ENCODE measurements around the gene NDNF. TPM values are rescaled to one million over a fixed set of nuclear protein-coding genes. Genes with fewer than 3 reads are reported as not detected.
A peak's percentile ranks its signal among the peaks of the same experiment; 100 is the strongest.

The NDNF gene
- total RNA-seq, 2 experiments from 2014 or later = 0.08 TPM; not detected in 1

GRCh38 chr4:121094297-121094966 lies 22.1 kb upstream of the NDNF start:
- Mint-ChIP-seq H3K36me3 (ENCODE audit: low read depth) (no peaks in the 10 kb centered on the region), H3K4me3 (no peak overlapping the region), H3K27me3 (ENCODE audit: low read depth) (no peaks in the 10 kb centered on the region), H3K4me1 (ENCODE audit: low read depth) (no peaks in the 10 kb centered on the region), H3K27ac (no peak overlapping the region), H3K9me3 (ENCODE audit: insufficient read depth) (no peaks in the 10 kb centered on the region)
- ChIA-PET POLR2A (no interaction called here), CTCF (interaction anchor here (0.8 kb wide), 1 partner anchor 9 kb away, joined by 3 read pairs; no protein-coding TSS in a partner anchor)
- ATAC-seq (no peak), DNase-seq (no peak)

- Mint-ChIP-seq H3K4me3 (no peak overlapping the region), H3K27me3 (ENCODE audit: low read depth) (no peaks in the 10 kb centered on the region), H3K27ac (no peak overlapping the region), H3K36me3 (ENCODE audit: low read depth) (no peaks in the 10 kb centered on the region), H3K4me1 (ENCODE audit: low read depth) (no peaks in the 10 kb centered on the region), H3K9me3 (ENCODE audit: insufficient read depth) (no peaks in the 10 kb centered on the region)
- ATAC-seq (no peak), DNase-seq (no peak)
- POLR2A ChIA-PET = no interaction called here
- CTCF ChIA-PET = interaction anchor here (0.6 kb wide), 1 partner anchor 90 kb away, joined by 3 read pairs; no protein-coding TSS in a partner anchor
Observed at GRCh38 chr4:121093261-121093660, 20.9 kb upstream of the NDNF start.

GRCh38 chr4:121091941-121092340 lies 19.6 kb upstream of the NDNF start:
- H3K27ac Mint-ChIP-seq = no peak overlapping the region
- H3K4me1 Mint-ChIP-seq (ENCODE audit: low read depth) = no peaks in the 10 kb centered on the region
- H3K9me3 Mint-ChIP-seq (ENCODE audit: insufficient read depth) = no peaks in the 10 kb centered on the region
- ATAC-seq (no peak), DNase-seq (no peak)
- H3K27me3 Mint-ChIP-seq (ENCODE audit: low read depth) = peaks cover 2% of the 10 kb centered on the region
- POLR2A ChIA-PET = no interaction called here
- H3K36me3 Mint-ChIP-seq (ENCODE audit: low read depth) = no peaks in the 10 kb centered on the region
- CTCF ChIA-PET = interaction anchor here (1.2 to 1.6 kb wide), 2 partner anchors 9 to 42 kb away, joined by 3 to 6 read pairs; no protein-coding TSS in a partner anchor
- no peak overlapping the region for H3K4me3 Mint-ChIP-seq

- peaks cover 8% of the 10 kb centered on the region for H3K9me3 Mint-ChIP-seq (ENCODE audit: insufficient read depth)
- no peaks in the 10 kb centered on the region for H3K36me3 Mint-ChIP-seq (ENCODE audit: low read depth)
- peaks cover 2% of the 10 kb centered on the region for H3K27me3 Mint-ChIP-seq (ENCODE audit: low read depth)
- no peak overlapping the region for H3K4me3 Mint-ChIP-seq
- CTCF ChIA-PET = no interaction called here
- H3K27ac Mint-ChIP-seq = no peak overlapping the region
- POLR2A ChIA-PET = no interaction called here
- ATAC-seq (no peak), DNase-seq (no peak)
- no peaks in the 10 kb centered on the region for H3K4me1 Mint-ChIP-seq (ENCODE audit: low read depth)
Observed at GRCh38 chr4:121088867-121089266, 16.5 kb upstream of the NDNF start.

- DNase-seq (no peak), ATAC-seq (no peak)
- peaks cover 16% of the 10 kb centered on the region for H3K27me3 Mint-ChIP-seq (ENCODE audit: low read depth)
- ChIA-PET POLR2A (no interaction called here), CTCF (no interaction called here)
- H3K27ac Mint-ChIP-seq = no peak overlapping the region
- peaks cover 4% of the 10 kb centered on the region for H3K4me1 Mint-ChIP-seq (ENCODE audit: low read depth)
- no peaks in the 10 kb centered on the region for H3K36me3 Mint-ChIP-seq (ENCODE audit: low read depth)
- H3K9me3 Mint-ChIP-seq (ENCODE audit: insufficient read depth) = no peaks in the 10 kb centered on the region
- H3K4me3 Mint-ChIP-seq = no peak overlapping the region
Observed at GRCh38 chr4:121079376-121079775, 7.0 kb upstream of the NDNF start.

GRCh38 chr4:121077496-121077895 lies 5.2 kb upstream of the NDNF start:
- H3K27ac Mint-ChIP-seq = no peak overlapping the region
- H3K4me3 Mint-ChIP-seq = no peak overlapping the region
- DNase-seq (no peak), ATAC-seq (no peak)
- ChIA-PET POLR2A (no interaction called here), CTCF (no interaction called here)
- peaks cover 10% of the 10 kb centered on the region for H3K4me1 Mint-ChIP-seq (ENCODE audit: low read depth)
- no peaks in the 10 kb centered on the region for H3K36me3 Mint-ChIP-seq (ENCODE audit: low read depth)
- H3K27me3 Mint-ChIP-seq (ENCODE audit: low read depth) = peaks cover 32% of the 10 kb centered on the region
- H3K9me3 Mint-ChIP-seq (ENCODE audit: insufficient read depth) = no peaks in the 10 kb centered on the region

GRCh38 chr4:121076416-121076815 lies 4.1 kb upstream of the NDNF start:
- H3K27me3 Mint-ChIP-seq (ENCODE audit: low read depth) = peaks cover 35% of the 10 kb centered on the region
- ATAC-seq (no peak), DNase-seq (no peak)
- H3K4me3 Mint-ChIP-seq = no peak overlapping the region
- H3K9me3 Mint-ChIP-seq (ENCODE audit: insufficient read depth) = no peaks in the 10 kb centered on the region
- peaks cover 16% of the 10 kb centered on the region for H3K4me1 Mint-ChIP-seq (ENCODE audit: low read depth)
- H3K27ac Mint-ChIP-seq = no peak overlapping the region
- H3K36me3 Mint-ChIP-seq (ENCODE audit: low read depth) = no peaks in the 10 kb centered on the region
- POLR2A ChIA-PET = no interaction called here
- CTCF ChIA-PET = interaction anchor here (1.4 kb wide), 1 partner anchor 50 kb away, joined by 3 read pairs; no protein-coding TSS in a partner anchor

- Mint-ChIP-seq H3K9me3 (ENCODE audit: insufficient read depth) (no peaks in the 10 kb centered on the region), H3K27me3 (ENCODE audit: low read depth) (peaks cover 49% of the 10 kb centered on the region), H3K4me1 (ENCODE audit: low read depth) (peaks cover 28% of the 10 kb centered on the region), H3K36me3 (ENCODE audit: low read depth) (no peaks in the 10 kb centered on the region), H3K4me3 (no peak overlapping the region), H3K27ac (no peak overlapping the region)
- no peak for ATAC-seq
- DNase-seq = no peak
- CTCF ChIA-PET = interaction anchor here (0.6 kb wide), 1 partner anchor 119 kb away, joined by 3 read pairs; no protein-coding TSS in a partner anchor
- POLR2A ChIA-PET = no interaction called here
Observed at GRCh38 chr4:121073672-121074381, 1.5 kb upstream of the NDNF start.

GRCh38 chr4:121073004-121073435 lies 685 bp upstream of the NDNF start:
- ATAC-seq = no peak
- Mint-ChIP-seq H3K36me3 (ENCODE audit: low read depth) (no peaks in the 10 kb centered on the region), H3K4me3 (peak overlapping the region; percentile 76), H3K27me3 (ENCODE audit: low read depth) (peaks cover 50% of the 10 kb centered on the region), H3K27ac (no peak overlapping the region), H3K9me3 (ENCODE audit: insufficient read depth) (no peaks in the 10 kb centered on the region), H3K4me1 (ENCODE audit: low read depth) (peaks cover 24% of the 10 kb centered on the region)
- CTCF ChIA-PET = no interaction called here
- POLR2A ChIA-PET = no interaction called here
- DNase-seq = no peak

- no peaks in the 10 kb centered on the region for H3K9me3 Mint-ChIP-seq (ENCODE audit: insufficient read depth)
- DNase-seq (no peak), ATAC-seq (no peak)
- ChIA-PET CTCF (no interaction called here), POLR2A (interaction anchor here (0.6 kb wide), 1 partner anchor 123 kb away, joined by 3 read pairs; no protein-coding TSS in a partner anchor)
- H3K36me3 Mint-ChIP-seq (ENCODE audit: low read depth) = no peaks in the 10 kb centered on the region
- H3K27ac Mint-ChIP-seq = no peak overlapping the region
- H3K4me1 Mint-ChIP-seq (ENCODE audit: low read depth) = peaks cover 24% of the 10 kb centered on the region
- H3K27me3 Mint-ChIP-seq (ENCODE audit: low read depth) = peaks cover 55% of the 10 kb centered on the region
- H3K4me3 Mint-ChIP-seq = peak overlapping the region; percentile 76
Observed at GRCh38 chr4:121071640-121072223, 603 bp downstream of the NDNF start.

GRCh38 chr4:121070696-121071639 lies 1.4 kb downstream of the NDNF start:
- no peaks in the 10 kb centered on the region for H3K9me3 Mint-ChIP-seq (ENCODE audit: insufficient read depth)
- H3K27ac Mint-ChIP-seq = no peak overlapping the region
- H3K4me3 Mint-ChIP-seq = peak overlapping the region; percentile 76
- H3K36me3 Mint-ChIP-seq (ENCODE audit: low read depth) = no peaks in the 10 kb centered on the region
- ATAC-seq (peak; percentile 50), DNase-seq (peak; percentile 40)
- ChIA-PET POLR2A (interaction anchor here (0.6 kb wide), 1 partner anchor 123 kb away, joined by 3 read pairs; no protein-coding TSS in a partner anchor), CTCF (interaction anchor here (1.1 kb wide), 1 partner anchor 16 kb away, joined by 4 read pairs; no protein-coding TSS in a partner anchor)
- peaks cover 55% of the 10 kb centered on the region for H3K27me3 Mint-ChIP-seq (ENCODE audit: low read depth)
- peaks cover 24% of the 10 kb centered on the region for H3K4me1 Mint-ChIP-seq (ENCODE audit: low read depth)

Measured in activated CD8-positive, alpha-beta T cell treated with anti-CD3 and anti-CD28 coated beads, Interleukin-2, amount 10 ng/mL, durations not matched to agents 7 days and 5 days (primary cell).